ENCODE data around the gene SLC35B4. TPM values are rescaled to one million over a fixed set of nuclear protein-coding genes. Genes with fewer than 3 reads are reported as not detected.

Gene SLC35B4
- total RNA-seq, 4 donors from 2014 or later = 9.0 to 13.7 (median 12.0) TPM

GRCh38 chr7:134331393-134331792 lies 14.7 kb upstream of the SLC35B4 start:
- peaks cover 0 to 8% of the 10 kb centered on the region in 2 donors for H3K27me3 ChIP-seq
- no peaks in the 10 kb centered on the region for H3K4me1 ChIP-seq
- H3K4me3 ChIP-seq = no peak overlapping the region
- no peak for DNase-seq (ENCODE audit: low spot score in 2 of 2)
- no peak overlapping the region for H3K27ac ChIP-seq
- H3K36me3 ChIP-seq = no peaks in the 10 kb centered on the region
- no peaks in the 10 kb centered on the region for H3K9me3 ChIP-seq
- TF ChIP-seq EP300 (IDR thresholded peaks at IDR 0.05) (no peak), CTCF (IDR thresholded peaks at IDR 0.05) (no peak), POLR2A (IDR thresholded peaks at IDR 0.05) (no peak)
- 95 to 98% methylated on average over 7 of the region's 7 CpGs for WGBS, 2 donors

GRCh38 chr7:134330974-134331373 lies 14.2 kb upstream of the SLC35B4 start:
- TF ChIP-seq EP300 (IDR thresholded peaks at IDR 0.05) (no peak), POLR2A (IDR thresholded peaks at IDR 0.05) (no peak), CTCF (IDR thresholded peaks at IDR 0.05) (no peak)
- no peaks in the 10 kb centered on the region for H3K9me3 ChIP-seq
- no peaks in the 10 kb centered on the region for H3K4me1 ChIP-seq
- no peak for DNase-seq (ENCODE audit: low spot score in 2 of 2)
- H3K36me3 ChIP-seq = no peaks in the 10 kb centered on the region
- H3K27ac ChIP-seq = no peak overlapping the region
- no peak overlapping the region for H3K4me3 ChIP-seq
- peaks cover 0 to 8% of the 10 kb centered on the region in 2 donors for H3K27me3 ChIP-seq
- 66 to 74% methylated on average over 4 of the region's 4 CpGs for whole genome bisulfite sequencing, 2 donors

GRCh38 chr7:134329614-134330346 lies 13.1 kb upstream of the SLC35B4 start:
- H3K27ac ChIP-seq = no peak overlapping the region
- TF ChIP-seq EP300 (IDR thresholded peaks at IDR 0.05) = no peak
- no peak for TF ChIP-seq POLR2A (IDR thresholded peaks at IDR 0.05)
- no peak for TF ChIP-seq CTCF (IDR thresholded peaks at IDR 0.05)
- no peak overlapping the region for H3K4me3 ChIP-seq
- DNase-seq (ENCODE audit: low spot score in 2 of 2) = no peak
- H3K36me3 ChIP-seq = no peaks in the 10 kb centered on the region
- H3K27me3 ChIP-seq = peaks cover 0 to 8% of the 10 kb centered on the region in 2 donors
- H3K9me3 ChIP-seq = no peaks in the 10 kb centered on the region
- H3K4me1 ChIP-seq = no peaks in the 10 kb centered on the region
- WGBS, 2 donors = 19 to 37% methylated on average over 4 of the region's 4 CpGs

GRCh38 chr7:134328900-134329299 lies 12.2 kb upstream of the SLC35B4 start:
- Histone ChIP-seq H3K9me3 (no peaks in the 10 kb centered on the region), H3K36me3 (no peaks in the 10 kb centered on the region), H3K4me3 (no peak overlapping the region), H3K27ac (no peak overlapping the region), H3K27me3 (peaks cover 0 to 8% of the 10 kb centered on the region in 2 donors), H3K4me1 (no peaks in the 10 kb centered on the region)
- WGBS, 2 donors = 58 to 59% methylated on average over 2 of the region's 2 CpGs
- DNase-seq (ENCODE audit: low spot score in 2 of 2) = no peak
- TF ChIP-seq CTCF (IDR thresholded peaks at IDR 0.05) = no peak
- no peak for TF ChIP-seq EP300 (IDR thresholded peaks at IDR 0.05)
- no peak for TF ChIP-seq POLR2A (IDR thresholded peaks at IDR 0.05)

GRCh38 chr7:134327896-134328295 lies 11.2 kb upstream of the SLC35B4 start:
- no peaks in the 10 kb centered on the region for H3K4me1 ChIP-seq
- peak in 1 of 2 donors; percentile 21 for DNase-seq (ENCODE audit: low spot score in 2 of 2)
- peaks cover 0 to 8% of the 10 kb centered on the region in 2 donors for H3K27me3 ChIP-seq
- 20 to 23% methylated on average over 7 of the region's 7 CpGs for WGBS, 2 donors
- H3K36me3 ChIP-seq = no peaks in the 10 kb centered on the region
- H3K4me3 ChIP-seq = no peak overlapping the region
- no peak overlapping the region for H3K27ac ChIP-seq
- TF ChIP-seq POLR2A (IDR thresholded peaks at IDR 0.05) (no peak), CTCF (IDR thresholded peaks at IDR 0.05) (peak in 2 of 5 experiments; percentile 21 to 31), EP300 (IDR thresholded peaks at IDR 0.05) (no peak)
- no peaks in the 10 kb centered on the region for H3K9me3 ChIP-seq
